ENCODE results near the gene TMX1.
A peak's percentile ranks its signal among the peaks of the same experiment; 100 is the strongest.

The TMX1 gene

DNA sequence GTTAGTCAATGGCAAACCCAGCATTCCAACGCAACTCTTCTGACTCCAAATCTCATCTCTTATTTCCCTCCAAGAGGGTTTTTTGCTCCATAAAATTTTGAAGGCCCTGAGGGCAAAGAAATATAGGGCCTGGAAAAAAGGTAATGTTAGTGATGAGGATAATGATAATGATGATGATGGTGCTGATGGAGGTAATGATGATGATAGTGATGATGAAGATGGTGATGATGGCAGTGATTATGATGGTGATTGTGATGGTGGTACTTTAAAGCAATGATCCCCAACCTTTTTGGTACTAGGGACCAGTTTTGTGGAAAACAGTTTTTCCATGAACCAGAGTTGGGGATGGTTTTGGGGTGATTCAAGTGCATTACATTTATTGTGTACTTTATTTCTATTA lies 50.1 kb downstream of the TMX1 start:
- DNase-seq (ENCODE audit: low read depth) = no peak
- TF ChIP-seq, protein P1, sequence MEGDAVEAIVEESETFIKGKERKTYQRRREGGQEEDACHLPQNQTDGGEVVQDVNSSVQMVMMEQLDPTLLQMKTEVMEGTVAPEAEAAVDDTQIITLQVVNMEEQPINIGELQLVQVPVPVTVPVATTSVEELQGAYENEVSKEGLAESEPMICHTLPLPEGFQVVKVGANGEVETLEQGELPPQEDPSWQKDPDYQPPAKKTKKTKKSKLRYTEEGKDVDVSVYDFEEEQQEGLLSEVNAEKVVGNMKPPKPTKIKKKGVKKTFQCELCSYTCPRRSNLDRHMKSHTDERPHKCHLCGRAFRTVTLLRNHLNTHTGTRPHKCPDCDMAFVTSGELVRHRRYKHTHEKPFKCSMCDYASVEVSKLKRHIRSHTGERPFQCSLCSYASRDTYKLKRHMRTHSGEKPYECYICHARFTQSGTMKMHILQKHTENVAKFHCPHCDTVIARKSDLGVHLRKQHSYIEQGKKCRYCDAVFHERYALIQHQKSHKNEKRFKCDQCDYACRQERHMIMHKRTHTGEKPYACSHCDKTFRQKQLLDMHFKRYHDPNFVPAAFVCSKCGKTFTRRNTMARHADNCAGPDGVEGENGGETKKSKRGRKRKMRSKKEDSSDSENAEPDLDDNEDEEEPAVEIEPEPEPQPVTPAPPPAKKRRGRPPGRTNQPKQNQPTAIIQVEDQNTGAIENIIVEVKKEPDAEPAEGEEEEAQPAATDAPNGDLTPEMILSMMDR (conservative IDR thresholded peaks at IDR 0.05; ENCODE audit: low read depth, low read length) = no peak
- no peak overlapping the region for H3K4me3 ChIP-seq (ENCODE audit: low read depth, low read length)

DNA sequence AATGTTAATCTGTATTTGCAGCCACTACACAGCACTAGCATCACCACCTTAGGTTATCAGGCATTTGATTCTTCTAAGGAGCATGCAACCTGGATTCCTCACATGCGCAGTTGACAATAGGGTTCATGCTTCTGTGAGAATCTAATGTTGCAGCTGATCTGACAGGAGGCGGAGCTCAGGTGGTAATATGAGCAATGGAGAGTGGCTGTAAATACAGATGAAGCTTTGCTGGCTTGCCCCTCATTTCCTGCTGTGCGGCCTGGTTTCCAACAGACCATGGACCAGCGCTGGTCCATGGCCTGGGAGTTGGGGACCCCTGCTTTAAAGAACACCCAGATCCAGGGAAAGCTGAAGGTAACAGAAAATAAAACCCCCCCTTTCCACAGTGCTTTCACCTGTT lies 51.0 kb downstream of the TMX1 start:
- DNase-seq (ENCODE audit: low read depth) = no peak
- no peak overlapping the region for H3K4me3 ChIP-seq (ENCODE audit: low read depth, low read length)
- TF ChIP-seq, protein P1 (conservative IDR thresholded peaks at IDR 0.05; ENCODE audit: low read depth, low read length) = no peak

DNA sequence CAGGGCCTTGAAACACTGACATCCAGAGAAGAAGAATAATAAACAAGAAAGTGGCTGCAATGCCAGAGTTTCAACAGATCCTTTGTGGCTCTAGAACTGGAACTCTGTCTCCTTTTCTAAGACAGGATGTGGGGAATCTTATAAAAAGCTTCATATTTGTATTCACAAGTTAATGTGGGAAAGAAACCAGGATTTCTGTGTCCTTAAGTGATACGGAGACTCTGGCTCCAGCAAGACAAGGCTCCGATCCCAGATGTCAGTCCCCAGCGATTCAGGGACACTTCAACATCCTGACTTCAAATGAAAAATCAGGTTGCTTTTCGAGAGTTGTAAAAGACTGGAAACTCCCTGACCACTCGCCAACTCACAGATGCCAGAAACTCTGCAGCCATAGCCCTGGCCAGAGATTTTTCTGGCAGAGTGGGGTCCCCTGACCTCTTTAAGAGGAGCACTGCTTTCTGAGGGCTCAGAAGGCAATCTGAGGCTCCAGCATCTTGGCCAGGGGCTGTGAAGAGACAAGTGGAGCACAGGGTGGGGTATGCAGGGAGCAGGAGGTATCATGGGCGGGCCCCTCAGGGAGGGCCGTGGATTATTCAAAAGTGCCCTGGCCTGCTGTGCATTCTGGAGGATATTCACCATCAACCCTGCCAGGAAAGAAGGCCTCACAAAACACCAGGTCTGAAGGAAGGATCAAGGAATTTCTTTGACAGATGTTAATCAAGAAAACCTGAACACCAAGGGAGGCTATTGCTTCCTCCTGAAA lies 53.3 kb downstream of the TMX1 start:
- peak; percentile 71 for DNase-seq (ENCODE audit: low read depth)
- TF ChIP-seq, protein P1 (conservative IDR thresholded peaks at IDR 0.05; ENCODE audit: low read depth, low read length) = no peak
- H3K4me3 ChIP-seq (ENCODE audit: low read depth, low read length) = no peak overlapping the region

DNA sequence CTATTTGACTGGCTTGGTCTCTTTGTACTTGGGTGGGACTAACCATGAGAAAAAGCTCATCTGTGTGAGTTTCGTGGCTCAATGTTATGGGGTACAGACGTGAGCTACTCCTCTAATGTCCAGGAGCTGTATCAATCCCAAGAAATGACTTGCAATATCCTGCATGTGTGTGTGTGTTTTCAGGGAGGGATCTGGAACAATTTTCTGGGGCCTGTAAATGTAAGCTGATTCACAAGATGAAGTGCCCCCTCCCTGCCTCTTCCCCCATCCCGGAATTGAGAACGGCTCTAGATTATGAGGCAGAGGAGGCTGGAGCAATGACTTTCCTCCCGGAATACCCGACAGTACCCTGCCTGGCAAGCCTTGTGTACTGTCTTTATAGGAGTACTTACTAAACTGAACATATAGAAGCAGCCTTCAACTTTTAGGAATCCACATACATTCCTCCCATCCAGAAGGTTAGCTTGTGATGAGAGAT lies 53.9 kb downstream of the TMX1 start:
- TF ChIP-seq, protein P1 (conservative IDR thresholded peaks at IDR 0.05; ENCODE audit: low read depth, low read length) = no peak
- no peak for DNase-seq (ENCODE audit: low read depth)
- H3K4me3 ChIP-seq (ENCODE audit: low read depth, low read length) = no peak overlapping the region

DNA sequence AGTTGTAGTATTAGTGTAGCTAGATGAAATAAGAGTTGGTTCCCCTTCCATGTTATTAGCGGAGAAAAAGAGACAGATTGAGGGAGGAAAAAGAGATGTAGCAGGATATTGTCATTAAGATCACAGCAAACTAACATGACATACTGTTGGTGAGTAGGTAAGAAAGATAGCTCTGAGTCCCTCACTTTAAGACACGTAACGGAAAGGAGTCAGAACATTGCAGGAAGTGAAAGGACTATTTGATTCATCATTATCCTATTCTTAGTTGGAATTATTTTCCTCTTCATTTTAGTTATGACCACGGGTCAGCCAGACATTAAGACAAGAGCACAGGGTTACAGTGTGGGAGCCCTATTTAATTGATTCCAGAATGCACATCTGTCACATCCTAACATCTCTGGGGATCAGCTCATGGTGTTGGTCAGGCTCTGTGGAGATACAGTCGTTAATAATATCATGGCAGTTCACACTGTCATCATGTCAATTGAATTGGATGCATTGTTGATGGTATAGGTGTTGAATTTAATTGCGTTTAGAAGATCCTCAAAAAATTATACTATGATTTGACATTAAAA lies 55.0 kb downstream of the TMX1 start:
- no peak overlapping the region for H3K4me3 ChIP-seq (ENCODE audit: low read depth, low read length)
- TF ChIP-seq, protein P1 (conservative IDR thresholded peaks at IDR 0.05; ENCODE audit: low read depth, low read length) = no peak
- no peak for DNase-seq (ENCODE audit: low read depth)

DNA sequence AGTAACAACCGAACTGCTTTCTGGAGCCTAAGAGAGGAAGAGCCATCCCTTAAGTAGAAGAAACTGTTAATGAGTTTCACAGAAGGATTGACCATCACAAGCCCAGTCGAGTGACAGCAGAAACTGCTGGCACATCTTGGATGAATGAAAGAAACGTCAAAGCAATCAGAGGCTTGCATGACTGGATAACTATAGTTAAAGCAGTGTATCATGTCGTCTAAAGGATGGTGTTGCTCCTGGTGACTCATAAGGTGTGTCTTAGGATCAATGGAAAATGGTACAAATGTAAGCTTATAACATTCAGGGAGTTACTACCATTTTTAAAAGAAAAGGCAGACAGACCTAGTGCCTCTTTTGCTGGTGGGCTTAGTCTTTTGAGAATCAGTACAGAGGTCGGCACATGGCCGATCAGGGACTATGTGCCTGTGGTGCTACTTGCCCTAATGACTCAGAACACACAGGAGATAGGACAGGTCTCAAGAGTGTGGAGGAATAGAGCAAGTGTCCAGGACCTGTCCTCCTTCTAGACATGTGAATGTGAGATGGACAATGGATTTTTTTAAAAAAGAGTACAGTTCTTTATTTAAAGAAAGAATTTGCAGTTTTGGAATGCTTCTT lies 55.7 kb downstream of the TMX1 start:
- H3K4me3 ChIP-seq (ENCODE audit: low read depth, low read length) = no peak overlapping the region
- TF ChIP-seq, protein P1 (conservative IDR thresholded peaks at IDR 0.05; ENCODE audit: low read depth, low read length) = no peak
- DNase-seq (ENCODE audit: low read depth) = no peak

All from choroid plexus epithelial cell (primary cell).